22Rv1 (cell line): ENCODE measurements around the gene CCDC183.

Experiments used
- CTCF ChIP-seq: fragments of 450-650 bp; IDR thresholded peaks from 2 replicates; pipeline ENCODE4 v1.5.1; 2017; ENCODE audit warnings: mild to moderate bottlenecking
- ZFX ChIP-seq: fragments of 450-650 bp; IDR thresholded peaks from 2 replicates; pipeline ENCODE4 v1.6.1; 2017; ENCODE audit warnings: antibody characterized with exemption, borderline replicate concordance

DNA sequence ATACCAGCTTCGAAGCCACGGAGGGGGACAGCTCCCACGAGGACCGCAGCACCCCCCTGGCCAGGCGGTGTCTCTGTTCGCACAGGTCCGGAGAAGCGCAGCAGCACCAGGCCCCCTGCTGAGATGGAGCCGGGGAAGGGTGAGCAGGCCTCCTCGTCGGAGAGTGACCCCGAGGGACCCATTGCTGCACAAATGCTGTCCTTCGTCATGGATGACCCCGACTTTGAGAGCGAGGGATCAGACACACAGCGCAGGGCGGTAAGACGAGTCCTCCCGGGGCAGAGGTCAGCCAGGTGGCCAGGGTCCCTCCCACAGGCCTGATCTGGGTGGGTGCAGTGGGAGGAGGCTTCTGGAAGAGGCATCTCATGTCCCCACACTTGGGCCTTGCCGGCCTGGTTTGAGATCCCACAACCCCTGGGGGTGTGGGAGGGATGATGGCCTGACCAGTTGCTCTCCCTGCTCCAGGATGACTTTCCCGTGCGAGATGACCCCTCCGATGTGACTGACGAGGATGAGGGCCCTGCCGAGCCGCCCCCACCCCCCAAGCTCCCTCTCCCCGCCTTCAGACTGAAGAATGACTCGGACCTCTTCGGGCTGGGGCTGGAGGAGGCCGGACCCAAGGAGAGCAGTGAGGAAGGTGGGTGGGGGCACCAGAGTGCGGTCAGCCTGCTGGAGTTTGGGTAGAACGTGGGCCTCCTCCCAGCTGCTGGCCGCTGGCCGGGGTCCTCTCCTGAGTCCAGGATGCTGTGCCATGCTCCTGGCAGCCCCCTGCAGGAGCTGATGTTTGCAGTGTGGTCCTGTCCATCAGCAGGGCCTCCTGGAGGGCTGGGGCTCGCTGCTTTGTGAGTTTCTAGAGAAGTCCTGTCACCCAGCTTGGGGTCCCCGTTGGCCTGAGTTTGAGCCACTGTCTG is 43.3 kb downstream of the CCDC183 start:
- TF ChIP-seq CTCF (no peak), ZFX (no peak)
